GM19397 (cell line): ENCODE data around the gene KCNT1.

ENCODE experiments used
- ATAC-seq: cut with Tn5 transposase; IDR thresholded peaks from one replicate; pipeline ENCODE4 v1.9.1; 2021; ENCODE audit warnings: mild to moderate bottlenecking, moderate library complexity; ENCODE audit not compliant: unreplicated experiment

The KCNT1 gene

DNA sequence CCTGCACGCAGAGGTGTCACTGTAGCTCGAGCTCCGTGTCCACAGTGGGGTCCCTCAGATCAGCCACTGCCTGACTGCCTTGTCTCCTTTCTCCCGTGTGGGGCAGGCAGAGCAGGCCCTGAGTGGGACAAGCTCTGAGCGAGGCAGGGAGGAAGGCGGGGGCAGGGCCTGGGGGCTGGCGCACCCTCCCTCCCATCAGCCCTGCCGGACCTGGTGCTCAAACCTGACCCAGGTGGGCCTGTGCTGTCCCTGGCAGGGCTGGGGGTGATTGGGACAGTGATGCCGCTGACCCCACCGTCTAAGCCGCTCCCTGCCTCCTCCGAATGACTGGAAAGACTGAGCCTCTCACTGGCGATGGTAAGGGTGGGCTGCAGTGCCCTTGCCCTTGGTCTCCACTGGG is 60.9 kb downstream of the KCNT1 start:
- no peak for ATAC-seq

DNA sequence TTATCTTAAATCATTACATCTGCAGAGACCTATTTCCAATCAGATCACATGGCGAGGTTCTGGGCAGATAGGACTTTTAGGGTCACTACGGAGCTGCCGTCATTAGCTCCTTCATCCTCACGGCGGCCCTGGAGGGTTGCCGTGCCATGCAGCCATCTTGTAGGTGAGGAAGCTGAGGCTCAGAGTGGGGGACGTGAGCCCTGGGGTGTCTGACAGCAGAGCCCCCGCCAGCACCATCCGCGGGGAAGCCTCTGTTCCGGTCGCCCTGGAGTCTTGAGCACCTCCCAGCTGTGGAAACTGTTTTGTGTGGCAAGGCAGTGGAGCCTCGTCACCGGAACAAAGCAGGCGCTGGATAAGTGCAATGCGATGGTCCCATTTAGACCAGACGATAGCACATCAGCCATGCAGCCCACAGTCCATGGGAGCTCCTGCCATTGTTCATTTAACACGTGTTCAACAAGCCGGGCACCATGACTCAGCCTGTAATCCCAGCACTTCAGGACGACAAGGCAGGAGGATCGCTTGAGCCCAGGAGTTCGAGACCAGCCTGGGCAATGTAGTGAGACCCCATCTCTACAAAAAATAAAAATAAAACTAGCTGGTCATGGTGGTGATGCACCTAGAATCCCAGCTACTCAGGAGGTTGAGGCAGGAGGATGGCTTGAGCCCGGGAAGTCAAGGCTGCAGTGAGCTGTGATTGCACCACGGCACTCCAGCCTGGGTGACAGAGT is 61.9 kb downstream of the KCNT1 start:
- ATAC-seq, result no peak

DNA sequence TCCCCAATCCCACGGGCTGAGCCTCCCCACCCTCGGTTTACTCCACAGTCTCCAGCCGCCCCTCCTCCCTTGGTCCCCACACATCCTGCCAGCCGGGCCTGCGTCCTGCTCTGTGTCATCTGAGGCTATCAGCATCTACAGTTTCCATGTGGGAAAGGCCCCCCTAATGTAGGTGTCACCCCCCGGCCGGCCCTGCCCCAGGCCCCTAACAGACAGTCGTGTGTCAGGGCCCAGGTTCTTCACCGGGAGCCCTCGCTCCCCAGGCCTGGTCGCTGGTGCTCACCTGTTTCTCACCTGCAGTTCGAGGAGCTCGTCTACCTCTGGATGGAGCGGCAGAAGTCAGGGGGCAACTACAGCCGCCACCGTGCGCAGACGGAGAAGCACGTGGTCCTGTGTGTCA is 62.7 kb downstream of the KCNT1 start:
- no peak for ATAC-seq

DNA sequence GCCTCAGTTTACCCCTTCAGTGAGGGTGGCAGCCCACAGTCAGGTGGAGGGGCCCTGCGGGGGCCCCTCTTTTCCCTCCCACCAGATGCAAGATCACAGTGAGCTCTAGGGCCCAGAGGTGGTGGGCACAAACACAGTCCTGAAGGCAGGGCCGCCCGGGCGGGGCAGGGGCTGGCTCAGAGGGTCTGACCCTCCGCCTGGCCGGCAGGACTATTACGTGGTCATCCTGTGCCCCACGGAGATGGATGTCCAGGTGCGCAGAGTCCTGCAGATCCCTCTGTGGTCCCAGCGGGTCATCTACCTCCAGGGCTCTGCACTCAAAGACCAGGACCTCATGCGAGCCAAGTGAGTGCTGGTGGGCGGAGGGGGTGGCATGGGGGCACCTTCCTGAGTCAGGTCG is 63.4 kb downstream of the KCNT1 start:
- ATAC-seq, result no peak

DNA sequence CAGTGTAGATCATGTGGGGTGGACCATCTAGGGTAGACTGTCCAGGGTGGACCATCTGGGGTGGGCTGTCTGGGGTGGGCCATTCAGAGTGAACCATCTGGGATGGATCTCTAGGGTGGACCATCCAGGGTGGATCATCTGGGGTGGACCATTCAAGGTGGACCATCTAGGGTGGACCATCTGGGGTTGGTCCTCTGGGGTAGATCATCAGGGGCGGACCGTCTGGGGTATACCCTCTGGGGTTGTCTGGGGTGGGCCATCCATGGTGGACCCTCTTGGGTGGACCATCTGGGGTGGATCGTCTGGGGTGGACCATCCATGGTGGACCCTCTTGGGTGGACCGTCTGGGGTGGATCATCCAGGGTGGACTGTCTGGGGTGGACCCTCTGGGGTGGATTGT is 64.3 kb downstream of the KCNT1 start:
- no peak for ATAC-seq

DNA sequence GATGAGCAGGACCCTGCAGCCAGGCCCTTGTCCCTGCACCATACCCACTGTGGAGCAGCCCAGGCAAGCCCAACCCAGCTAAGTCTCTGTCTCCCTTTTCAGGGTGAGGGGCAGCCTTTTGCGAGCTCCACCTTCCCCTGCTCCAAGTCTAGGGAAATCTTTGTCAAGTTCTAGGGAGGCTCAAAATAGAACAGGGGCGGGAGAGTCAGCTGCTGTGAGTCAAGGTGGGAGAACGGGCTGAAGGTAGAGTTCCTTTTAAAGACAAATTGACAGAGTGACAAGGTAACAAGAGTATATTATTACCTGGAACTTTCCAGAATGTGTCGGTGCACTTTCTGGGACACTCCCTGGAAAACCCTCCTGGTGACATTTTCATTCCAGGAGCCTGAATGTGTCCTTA is 64.7 kb downstream of the KCNT1 start:
- no peak for ATAC-seq

DNA sequence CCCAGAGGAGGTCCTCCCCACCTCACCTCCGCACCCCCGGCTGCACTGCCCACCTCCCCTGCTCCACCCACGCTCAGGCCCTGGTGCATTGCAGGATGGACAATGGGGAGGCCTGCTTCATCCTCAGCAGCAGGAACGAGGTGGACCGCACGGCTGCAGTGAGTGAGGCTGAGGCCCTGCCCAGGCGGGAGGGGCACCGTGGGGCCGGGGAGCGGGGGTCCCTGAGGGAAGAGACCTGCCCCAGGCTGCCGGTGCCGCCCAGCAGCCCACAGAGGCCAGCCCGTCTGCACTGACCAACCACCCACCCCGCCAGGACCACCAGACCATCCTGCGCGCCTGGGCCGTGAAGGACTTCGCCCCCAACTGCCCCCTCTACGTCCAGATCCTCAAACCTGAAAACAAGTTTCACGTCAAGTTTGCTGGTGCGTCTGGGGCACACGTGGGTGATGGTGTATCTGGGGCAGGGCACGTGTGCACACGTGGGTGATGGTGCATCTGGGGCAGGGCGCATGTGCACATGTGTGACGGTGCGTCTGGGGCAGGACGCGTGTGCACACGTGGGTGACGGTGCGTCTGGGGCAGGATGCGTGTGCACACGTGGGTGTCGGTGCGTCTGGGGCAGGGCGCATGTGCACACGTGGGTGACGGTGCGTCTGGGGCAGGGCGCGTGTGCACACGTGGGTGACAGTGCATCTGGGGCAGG is 66.7 kb downstream of the KCNT1 start:
- no peak for ATAC-seq

DNA sequence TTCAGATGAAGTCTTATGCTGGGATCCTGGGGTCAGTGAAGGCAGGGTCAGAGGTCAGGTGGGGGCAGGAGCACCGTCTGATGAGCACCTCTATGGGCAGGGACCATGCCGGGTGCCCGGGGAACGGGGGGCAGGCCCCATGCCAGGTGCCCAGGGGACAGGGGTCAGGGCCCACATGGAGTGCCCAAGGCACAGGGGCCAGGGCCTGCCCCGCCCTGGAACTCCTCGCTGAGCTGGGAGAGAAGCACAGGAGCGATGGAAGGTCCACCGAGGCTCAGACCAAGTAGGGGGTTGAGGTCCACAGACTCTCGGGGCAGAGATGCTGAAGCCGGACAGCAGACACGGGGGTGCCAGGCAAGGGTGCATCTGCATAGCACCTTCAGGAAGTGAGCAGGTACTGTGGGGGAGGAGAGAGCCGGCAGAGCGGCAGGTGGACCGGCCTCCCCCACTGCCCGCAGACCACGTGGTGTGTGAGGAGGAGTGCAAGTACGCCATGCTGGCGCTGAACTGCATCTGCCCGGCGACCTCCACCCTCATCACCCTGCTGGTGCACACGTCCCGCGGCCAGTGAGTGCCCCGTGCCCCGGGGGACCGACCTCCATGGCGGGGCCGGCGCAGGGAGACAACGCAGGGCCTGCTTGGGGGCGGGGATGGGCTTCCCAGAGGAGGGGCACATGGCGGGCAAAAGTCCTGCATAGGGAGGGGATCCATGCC is 67.7 kb downstream of the KCNT1 start:
- ATAC-seq, result no peak

DNA sequence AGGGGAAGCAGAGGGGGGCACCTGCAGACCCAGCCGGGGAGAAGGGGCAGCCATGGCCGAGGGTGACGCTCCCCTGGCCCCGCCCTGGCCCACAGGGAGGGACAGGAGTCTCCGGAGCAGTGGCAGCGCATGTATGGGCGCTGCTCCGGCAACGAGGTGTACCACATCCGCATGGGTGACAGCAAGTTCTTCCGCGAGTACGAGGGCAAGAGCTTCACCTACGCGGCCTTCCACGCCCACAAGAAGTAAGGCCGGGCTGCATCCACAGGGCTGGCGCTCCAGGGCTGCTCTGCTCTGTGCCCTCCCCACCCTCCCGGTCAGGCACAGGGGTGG is 68.2 kb downstream of the KCNT1 start:
- no peak for ATAC-seq

DNA sequence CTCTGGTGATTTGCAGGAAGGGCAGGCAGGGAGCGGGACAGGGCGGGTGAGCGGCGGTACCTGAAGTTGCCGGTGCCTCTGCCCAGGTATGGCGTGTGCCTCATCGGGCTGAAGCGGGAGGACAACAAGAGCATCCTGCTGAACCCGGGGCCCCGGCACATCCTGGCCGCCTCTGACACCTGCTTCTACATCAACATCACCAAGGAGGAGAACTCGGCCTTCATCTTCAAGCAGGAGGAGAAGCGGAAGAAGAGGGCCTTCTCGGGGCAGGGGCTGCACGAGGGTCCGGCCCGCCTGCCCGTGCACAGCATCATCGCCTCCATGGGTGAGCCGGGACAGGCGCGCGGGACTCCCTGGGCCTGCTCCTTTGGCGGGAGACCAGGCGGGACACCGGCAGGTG is 68.8 kb downstream of the KCNT1 start:
- no peak for ATAC-seq

DNA sequence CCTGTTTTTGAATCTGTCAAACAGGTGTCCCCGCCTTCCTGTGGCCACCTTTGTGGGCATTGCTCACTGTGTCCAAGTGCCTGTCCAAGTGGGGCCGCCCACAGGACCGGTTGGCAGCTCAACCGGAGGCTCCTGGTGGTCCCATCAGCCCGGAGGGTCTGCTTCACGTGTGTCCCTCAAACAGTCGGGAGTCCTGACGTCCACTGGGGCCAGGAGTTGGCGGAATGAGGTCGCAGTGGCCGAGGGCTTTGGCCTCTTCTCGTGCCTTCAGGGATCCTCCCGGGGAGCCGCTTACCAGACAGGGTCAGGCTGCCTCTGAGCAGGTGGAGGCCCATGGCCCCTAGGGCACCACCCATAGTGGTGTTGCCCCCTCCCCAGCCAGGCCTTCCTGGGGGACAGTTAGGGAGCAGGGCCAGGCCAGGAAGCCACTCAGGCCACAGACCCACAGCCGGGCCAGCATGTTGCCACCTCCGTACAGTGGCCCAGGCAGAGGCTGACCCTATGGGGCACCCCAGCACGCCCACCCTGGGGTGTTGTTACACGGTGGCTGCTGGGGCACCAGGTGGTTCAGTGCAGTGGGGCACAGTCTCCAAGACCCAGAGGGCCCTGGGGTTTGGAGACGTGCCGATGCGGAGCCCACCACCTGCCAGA is 69.5 kb downstream of the KCNT1 start:
- ATAC-seq, result no peak

DNA sequence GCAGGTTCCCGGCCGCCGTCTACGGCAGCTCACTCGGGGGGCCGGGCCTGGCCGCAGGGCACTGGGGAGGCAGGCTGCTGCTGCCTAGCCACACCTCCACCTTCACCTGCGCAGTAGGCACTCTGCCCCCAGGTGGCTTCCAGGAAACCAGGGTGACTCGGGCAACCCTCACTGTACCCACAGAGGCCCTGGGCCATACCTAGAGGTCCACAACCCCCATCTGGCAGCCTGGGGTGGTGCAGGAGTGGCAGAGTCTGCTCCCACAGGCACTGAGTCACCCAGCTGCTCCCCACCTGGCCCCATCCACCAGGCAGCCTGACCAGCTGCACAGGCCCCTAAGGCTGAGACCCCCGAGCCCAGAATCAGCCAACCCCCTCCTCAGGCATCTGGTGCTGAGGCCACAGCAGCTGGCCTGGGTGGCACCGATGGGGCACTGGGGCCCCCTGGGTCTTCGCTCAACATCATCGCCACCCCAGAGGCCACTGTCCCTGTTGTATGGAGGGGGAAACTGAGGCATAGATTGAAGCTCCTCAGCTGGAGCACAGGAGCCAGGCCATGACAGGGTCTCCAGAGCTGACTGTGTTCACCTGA is 70.2 kb downstream of the KCNT1 start:
- no peak for ATAC-seq

DNA sequence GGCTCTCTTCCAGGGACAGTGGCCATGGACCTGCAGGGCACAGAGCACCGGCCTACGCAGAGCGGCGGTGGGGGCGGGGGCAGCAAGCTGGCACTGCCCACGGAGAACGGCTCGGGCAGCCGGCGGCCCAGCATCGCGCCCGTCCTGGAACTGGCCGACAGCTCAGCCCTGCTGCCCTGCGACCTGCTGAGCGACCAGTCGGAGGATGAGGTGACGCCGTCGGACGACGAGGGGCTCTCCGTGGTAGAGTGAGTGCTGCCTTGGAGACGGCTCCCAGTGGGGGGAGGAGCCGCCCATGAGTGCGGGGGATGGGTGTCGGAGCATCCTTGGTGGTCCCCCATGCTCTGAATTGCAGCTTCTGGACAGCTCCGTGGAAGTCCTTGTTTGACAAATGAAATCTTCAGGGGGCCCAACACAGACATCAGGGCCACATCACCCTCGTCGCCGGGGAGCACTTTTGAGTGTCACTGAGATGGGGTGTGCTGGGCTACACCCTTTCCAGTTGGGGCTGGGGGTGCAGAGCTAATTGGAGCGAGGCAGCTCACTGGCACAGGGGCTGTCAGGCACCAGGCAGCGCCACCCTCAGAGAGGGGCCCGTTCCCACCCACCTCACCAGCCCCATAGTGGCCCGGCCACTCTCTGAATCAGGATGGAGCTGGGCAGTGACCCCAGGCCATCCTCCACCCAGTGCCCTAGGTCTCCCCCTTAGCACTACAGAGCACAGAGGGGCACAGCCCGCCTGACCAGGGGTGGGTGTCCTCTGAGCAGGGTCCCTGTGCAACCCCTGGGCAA is 70.9 kb downstream of the KCNT1 start:
- ATAC-seq, result no peak

DNA sequence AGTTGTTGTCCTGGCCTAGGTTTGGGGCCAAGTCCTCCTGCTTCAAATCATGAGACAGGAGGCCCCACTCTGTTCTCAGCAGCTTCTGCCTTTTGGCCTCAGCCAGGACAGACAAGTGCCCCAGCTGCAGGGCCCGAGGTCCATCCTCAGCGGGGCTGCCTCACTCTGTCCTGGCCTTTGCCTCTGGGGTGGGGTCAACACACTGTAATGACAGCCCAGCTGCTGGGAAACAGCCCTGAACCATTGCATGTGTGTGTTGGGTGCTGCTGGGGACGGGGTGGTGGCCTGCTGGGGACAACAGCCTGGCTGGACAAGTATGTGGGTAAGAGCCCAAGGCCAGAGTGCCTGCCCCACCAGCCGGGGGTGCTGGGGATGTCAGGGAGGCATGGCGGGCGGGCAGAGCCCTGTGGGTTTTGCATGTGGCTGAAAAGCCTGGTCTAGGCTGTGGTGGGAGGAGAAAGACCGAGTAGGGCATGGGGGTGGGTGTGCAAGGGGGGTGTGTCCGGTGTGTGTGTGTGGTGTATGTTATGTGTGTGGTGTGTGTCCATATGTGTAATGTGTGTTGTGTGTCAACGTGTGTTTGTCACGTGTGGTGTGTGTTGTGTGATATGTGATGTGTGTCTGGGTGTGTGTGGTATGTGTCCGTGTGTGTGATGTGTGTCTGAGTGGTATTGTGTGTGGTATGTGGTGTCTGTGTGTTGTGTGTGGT is 71.7 kb downstream of the KCNT1 start:
- ATAC-seq, result no peak

DNA sequence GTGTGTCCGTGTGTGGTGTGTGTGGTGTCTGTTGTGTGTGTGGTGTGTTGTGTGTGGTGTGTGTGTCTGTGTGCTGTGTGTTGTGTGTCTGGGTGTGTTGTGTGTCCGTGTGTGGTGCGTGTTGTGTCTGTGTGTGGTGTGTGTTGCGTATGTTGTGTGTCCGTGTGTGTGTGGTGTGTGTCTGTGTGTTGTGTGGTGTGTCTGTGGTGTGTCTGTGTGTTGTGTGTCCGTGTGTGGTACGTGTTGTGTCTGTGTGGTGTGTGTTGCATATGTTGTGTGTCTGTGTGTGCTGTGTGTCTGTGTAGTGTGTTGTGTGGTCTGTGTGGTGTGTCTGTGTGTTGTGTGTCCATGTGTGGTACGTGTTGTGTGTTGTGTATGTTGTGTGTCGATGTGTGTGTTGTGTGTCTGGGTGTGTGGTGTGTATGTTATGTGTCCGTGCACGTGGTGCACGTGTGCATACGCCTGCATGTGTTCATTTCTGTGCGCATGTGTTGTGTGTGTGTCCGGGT is 72.3 kb downstream of the KCNT1 start:
- no peak for ATAC-seq

DNA sequence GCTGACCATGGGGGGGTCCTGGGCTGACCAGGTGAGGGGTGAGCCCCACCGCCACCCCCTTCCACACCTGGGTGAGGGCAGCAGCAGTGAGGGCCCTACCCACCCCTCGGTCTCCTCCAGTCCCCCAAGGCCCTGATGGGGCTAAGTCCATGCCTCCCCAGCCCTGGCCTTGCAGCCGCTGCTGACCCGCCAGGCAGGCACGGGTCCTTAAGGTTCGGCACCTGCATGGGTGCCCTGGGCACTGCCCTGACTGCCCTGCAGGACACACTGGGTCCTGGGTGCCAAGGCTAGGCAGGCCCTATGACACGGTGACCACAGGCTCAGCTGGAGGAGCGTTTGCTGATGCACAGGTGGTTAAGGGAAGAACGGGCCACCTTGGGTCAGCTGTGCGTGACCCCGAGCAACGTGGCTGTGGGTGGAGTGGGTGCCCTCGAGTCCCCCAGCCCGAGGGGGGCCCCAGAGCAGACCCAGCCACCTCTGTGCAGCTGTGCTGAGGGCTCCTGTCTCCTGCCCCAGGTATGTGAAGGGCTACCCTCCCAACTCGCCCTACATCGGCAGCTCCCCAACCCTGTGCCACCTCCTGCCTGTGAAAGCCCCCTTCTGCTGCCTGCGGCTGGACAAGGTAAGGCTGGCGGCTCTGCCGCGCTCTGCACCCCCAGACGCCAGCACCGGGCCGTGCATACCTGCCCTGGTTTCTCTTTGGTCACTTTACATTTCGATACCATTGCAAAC is 73.0 kb downstream of the KCNT1 start:
- no peak for ATAC-seq

DNA sequence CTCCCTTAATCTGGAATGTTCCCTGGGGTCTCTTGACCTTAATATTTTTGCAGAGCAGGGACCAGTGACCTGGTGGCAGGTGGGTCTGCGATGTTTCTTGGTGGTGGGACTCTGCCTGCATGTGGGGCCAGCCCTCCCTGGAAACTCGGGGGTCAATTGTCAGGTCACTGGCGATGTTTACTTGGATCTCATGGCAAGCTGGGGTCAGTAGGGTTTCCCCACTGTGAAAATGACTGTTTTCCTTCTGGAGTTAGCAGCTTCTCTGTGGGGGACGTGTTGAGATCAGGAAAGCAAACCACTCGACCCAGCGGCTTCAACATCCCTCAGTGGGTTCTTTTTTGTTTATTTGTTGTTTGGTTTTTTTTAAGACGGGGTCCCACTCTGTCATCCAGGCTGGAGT is 73.9 kb downstream of the KCNT1 start:
- no peak for ATAC-seq

DNA sequence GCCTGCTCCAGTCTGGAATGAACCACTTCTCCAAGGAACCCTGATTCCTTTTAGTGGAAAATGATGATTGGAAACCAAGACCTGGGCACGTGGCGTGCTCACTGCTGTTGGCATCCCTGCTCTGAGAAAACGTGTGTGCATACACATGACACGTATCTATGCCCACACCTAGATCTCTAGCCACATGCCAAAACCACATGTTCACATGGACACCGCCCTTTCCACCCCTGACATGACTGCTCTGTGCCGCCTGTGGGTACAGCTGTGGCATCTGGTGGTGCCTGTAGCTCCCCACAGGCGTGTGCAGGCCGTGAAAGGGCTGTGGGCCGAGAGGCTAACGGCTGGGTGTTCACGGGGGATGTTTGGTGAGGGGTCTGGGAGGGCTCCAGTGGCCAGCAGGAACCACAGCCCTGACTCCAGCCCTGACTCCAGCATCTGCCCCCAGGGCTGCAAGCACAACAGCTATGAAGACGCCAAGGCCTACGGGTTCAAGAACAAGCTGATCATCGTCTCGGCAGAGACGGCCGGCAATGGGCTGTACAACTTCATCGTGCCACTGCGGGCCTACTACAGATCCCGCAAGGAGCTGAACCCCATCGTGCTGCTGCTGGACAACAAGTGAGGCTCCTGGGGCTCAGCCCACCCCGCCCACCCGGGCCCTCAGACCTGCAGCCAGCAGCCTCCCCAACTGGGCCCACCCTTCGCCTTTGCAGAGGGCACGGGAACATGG is 75.1 kb downstream of the KCNT1 start:
- ATAC-seq, result no peak
